ENCODE data around the gene NKPD1.

NKPD1 gene

DNA sequence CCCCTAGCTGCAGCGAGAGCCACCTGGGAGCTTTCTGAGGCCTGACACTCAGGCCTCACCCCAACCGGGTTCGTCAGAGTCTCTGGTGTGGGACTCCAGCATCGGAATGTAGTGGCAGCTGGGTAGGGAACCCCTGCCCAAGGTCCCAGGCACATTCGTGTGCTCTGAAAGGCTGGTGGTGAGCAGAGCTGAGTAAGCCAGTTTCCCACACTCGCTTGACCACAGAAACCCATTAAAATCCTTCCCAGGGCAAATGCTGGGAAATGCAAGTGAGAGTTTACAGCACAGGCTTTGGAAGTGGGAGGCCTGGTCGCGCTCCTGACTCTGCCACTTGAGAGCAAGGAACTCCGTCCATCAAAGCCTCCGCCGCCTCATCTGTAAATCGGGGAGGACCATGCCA, 13.0 kb upstream of the NKPD1 start:
- DNase-seq = no peak

DNA sequence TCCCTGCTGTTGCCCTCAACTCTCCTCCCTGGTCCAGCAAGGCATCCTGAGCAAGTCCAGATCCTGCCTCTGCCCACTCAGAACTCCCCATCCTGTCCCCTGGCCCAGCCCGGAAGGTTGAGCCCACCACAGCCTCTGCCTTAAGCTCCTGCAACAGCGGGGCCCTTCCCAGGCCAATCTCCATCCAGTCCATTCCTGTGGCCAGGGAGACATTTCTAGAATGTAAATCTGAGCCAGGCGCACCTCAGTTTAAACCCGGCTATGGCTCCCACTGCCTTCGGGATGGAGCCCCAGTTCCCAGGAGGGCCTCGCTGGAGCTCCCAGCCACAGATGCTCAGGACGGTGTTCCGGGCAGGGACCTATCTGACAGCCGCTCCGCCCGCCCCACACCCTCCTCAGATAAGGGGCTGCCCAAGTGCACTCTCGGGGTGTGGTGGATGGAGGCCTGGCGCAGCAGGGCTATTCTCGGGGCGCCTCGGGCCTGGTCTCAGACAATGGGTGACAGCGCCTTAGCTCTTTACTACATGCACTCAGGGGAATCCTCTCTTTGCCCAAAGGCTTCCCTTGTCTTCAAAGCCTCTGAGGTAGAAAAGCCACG, 11.9 kb upstream of the NKPD1 start:
- DNase-seq = no peak

DNA sequence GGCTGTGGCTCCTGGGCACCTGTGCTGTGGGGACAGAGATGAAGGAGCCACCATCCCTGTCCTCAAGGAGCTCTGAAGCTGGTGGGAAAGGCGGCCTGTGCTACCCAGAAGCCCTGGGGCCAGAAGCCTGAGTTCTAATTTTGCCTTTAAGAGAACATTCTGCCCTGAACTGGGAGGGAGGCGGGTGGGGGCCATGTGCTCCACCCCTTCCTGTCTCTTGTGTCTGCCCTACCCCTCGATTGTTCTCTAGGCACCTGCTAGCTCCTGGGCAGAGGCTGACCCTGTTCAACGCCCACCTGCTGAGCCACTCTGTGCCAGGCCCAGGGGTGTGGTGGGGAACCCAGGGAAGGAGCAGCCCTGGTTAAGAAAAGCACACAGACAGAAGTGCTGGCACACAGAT, 11.4 kb upstream of the NKPD1 start:
- no peak for DNase-seq

DNA sequence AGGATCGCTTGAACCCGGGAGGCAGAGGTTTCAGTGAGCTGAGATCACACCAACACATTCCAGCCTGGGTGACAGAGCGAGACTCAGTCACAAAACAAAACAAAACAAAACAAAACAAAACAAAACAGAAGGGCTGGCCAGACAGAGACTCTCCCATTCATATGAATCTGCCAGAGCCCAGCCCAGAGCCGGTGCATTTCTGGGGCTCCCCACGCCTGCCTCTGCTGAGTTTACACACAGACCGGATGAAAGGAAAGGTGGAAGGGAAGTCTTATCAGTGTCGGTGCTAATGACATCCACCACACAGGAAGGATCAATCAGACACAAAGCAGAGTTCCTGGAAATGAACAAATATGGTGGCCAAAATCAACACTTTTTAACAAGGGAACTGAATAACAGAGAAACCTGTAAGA, 10.4 kb upstream of the NKPD1 start:
- DNase-seq = no peak

DNA sequence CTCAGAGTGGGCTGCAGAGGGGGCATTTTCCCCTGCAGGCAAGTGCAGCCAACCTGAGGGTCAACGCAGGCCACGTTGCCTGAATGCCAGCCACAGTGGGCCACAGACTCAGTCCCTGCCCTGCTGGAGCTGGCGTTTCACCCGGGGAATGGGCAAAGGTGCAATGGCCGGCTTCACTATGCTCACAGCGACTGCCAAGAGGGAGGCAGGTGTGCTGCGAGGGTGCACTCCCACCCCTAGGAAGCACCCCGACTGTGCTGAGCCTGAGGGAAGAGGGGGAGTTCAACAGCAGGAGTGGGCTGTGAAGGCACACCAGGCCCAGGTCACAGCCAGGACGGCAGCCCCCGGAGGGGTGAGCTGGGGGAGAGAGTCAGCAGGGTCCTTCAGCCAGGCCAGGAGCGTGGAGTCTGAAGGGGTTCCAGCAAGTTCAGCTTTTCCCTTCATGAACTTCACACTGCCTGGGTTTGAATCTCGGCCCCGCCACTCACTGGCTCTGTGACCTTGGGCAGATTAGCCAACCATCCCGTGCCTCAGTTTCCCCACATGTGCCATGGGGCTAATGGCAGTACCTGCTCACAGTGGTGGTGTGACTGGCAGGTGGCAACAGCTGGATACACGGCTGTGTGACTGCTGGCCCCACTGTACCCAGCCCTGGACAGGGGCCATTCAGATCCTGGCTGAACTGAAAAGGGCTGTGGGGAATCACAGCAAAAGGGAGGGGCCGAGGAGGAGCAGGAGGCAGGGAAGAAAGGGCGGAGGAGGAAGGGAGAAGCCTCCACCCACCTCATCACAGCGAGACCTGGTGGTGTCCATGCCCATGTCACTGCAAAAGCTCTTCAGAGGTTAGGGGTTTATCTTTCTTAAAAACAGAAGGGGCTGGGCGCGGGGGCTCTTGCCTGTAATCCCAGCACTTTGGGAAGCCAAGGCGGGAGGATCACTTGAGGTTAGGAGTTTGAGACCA, 9.6 kb upstream of the NKPD1 start:
- DNase-seq = no peak

DNA sequence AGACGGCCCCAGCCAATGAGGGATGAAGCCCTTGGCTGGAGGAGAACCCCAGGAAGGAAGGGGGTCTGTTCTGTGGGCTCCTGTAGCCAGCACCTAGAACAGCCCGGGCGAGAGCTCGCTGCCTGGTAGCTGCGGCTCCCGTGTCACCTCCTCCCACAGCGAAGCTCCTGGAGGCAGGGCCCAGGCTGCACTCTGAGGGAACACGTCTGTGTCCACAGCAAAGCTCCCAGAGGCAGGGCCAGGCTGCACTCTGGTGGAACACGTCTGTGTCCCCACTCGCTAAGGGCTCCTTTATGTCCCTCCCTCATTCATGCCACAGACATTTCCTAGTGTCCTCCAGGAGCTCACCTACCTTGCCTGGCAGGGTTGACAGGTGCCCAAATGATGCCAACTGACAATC, 8.8 kb upstream of the NKPD1 start:
- DNase-seq = no peak

DNA sequence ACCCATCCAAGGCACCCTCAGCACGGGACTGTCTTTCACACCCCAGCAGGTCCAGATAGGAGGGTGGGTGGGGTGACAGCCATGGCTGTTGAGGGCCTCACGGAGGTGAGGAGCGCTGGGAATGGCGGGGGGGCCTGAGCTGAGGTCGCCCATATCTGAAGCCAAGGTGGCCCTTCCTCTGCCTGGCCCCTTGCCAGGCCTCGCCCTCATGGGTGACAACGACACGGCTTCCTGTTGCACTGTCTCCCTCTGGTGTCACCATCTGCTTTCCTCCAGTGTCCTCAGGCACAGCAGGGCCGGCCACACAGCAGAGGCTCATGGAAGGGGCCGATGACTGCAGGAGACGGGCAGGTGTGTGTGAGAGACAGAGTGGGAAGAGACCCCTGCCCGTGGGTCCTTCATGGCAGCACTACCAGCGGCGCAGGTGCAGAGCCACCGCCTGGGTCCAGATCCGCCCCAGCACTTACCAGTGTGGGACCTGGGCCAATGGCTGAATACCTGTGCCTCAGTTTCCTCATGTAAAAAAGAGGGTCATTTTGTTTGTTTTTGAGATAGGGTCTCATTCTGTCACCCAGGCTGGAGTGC, 8.1 kb upstream of the NKPD1 start:
- no peak for DNase-seq

DNA sequence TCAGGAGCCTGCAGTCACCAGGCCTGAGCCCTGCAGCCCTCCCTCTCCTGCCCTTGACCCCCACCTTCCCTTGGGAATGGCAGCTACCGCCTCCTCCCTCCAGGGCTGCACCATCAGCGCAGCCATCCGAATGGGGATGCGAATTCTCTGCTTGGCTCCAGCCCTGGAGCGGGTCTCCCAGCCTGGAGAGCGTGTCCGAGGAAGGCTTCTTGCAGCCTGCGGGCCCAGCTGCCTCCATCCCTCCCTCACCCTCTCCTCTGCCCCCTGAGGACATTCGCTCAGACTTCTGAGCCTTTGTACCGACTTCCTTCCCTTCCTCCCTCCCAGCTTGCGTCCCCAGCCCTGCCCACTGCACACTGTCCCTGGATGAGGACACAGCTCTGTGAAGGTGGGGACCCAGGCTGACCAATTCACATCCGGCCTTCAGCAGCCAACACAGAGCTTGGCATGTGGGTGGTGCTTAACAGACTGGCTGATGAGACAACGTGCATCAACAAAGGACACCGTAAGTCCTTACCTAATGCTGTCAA, 6.0 kb upstream of the NKPD1 start:
- DNase-seq = no peak

DNA sequence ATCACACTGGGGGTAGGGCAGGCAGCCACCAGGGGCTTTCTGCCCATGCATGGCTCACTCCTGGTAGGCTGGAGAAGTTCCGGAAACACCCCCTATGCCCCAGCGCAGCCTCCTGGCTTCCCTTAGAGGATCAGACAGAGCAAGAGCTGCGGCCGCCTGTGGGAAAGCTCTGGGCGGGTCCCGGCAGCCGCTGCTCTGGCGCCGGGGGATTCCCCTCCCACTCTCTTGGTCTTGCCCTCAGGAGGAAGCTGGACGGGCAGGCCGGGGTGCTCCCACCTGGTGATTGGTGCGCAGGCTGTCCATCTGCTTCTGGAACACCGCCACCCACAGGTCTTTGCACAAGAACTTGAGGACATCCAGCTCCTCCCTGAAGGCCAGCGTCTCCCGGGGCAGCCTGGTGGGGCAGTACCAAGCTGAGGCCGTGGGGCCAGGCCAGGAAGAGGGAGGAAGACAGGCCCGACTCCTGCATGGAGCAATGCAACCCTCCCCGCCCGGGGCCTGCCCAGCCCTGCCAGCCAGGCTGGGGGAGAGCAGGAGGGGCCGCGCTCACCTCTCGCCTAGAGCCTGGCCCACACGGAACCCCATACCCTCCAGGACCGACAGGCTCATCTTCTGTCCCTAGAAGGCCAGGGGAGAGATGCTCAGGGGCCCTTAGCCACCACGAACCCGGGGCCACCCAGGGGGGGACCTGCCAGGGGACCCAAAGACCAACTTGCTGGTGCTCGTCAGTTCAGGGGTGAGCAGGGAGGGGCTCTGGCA, 4.0 kb upstream of the NKPD1 start:
- no peak for DNase-seq

DNA sequence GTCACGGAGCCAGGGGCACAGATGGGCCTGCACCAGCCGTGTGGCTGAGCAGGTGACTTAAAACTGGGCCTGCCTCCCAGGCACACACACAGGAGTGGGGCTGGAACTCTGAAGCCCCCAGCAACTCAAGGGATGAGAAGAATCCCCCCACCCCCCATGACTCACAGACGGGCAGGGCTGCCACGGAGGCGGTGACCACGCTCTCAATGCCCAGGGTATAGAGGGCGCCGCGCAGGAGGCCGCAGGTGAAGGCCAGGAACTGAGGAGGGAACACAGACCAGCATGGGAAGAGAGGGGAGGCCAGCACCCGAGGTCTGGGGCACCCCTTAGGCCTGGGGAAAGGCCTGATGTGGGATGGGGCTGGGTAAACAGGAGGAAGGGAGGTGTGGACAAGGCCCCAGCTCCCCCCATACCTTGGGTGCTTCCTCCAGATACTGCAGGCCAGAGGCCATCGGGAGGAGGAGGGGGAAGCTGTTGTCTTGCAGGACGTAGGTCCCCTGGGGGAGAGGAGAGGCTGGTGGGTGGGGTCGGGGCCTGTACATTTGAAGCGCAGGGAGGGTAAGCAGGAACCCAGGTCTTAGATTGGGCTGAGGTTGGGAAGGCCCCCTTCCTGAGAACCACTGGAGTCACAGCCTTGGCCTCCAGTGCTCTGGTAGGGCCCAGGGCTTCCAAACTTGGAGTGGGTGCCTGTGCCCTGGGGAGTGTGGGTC, 3.1 kb upstream of the NKPD1 start:
- DNase-seq = no peak

DNA sequence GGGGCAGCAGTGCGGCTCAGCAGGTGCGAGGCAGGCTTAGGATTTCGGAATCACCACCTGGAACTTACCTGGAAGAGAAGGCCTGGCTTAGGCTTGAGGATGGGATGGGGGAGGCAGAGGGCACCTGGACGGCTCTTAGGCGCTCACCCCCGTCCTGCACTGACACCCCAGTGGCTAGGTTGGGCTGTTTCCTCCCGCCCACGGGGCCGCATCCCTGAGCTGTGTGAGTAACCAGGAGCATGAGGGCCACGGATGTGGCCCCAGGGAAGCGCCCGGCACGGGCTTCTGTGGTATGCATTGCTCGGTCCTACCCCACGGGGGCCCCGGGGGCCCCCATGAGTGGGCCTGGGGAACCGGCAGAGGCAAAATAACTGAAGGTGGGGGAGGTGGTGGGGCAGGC, 2.4 kb upstream of the NKPD1 start:
- DNase-seq = no peak

DNA sequence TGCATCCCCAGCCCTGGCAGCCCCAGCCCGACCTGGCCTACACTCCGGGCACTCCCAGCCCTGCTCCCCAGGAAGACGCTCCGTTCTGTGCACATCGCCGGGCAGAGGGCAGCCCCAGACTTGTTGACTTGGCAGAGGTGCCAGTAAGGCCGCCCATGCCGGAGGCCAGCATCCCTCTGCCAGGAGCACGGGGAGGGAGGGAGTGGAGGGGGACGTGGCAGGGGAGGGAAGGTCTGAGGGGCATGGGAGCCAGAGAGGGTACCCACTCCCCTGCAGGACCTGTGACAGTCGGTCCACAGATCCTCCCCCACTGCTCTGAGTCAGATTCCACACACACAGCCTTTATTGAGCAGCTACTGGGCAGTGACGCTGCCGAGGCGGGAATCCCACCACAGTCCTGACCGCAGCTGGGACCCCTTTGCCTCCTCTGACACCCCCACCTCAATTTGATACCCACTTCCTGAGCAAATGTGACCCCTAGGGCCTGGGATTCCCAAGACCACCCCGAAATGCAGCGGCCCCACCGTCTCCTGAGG, 1.9 kb upstream of the NKPD1 start:
- DNase-seq = no peak

DNA sequence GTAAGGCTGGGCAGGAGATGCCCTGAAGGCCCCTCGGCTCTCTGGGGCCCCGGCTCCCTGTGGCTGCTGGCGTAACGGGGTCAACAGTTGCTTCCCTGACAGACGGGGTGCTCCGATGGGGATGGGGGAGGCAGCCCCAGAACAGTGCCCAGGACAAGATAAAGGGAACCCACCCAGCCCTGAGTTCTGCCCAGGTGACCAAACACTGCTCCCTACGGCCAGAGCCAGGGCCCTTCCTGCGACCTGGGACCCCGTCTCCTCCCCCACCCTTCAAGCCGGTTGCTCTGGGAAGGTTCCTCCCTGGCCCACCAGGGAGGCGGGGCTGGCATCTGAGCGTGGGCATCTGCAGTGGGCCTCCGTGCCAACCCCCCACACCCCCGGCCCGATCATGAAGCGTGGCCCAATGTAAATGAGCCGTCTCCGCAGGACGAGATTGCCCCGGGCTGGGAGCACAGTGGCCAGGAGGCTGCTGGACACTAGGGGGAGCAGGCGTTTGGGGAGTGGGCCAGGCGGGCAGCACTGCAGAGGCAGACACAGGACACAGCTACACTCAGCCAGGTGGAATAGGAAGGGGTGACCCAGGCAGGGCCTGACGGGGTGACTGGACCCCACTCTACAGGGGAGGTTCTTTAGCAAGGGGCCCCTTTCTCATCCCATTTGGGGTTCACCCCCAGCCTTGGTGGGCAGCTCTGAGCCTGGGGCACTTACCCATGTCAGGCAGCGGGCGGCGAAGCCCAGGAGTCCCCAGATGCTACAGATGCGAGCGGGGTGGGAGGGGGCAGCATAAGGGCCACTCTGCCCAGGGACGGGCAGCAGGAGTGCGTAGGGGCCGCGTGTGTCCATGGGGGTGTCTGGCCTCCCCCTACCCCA, 1.2 kb upstream of the NKPD1 start:
- no peak for DNase-seq

DNA sequence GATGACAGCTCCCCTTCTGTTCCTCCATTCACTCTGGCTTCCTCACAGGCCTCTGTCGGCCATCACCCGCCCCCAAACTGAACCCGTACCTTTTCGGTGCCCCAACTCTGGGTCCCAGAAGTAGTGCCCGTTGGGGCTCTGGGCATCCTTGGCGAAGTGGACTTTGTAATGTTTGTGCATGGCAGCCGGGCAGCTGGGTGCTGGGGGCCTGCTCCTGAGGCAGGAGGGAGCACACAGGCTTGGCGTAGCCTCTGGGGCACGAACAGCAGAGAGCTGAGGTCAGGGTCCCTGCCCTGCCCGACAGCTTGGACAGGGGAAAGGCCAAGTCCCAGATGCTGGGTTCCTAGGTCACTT, 834 bp downstream of the NKPD1 start:
- no peak for DNase-seq

DNA sequence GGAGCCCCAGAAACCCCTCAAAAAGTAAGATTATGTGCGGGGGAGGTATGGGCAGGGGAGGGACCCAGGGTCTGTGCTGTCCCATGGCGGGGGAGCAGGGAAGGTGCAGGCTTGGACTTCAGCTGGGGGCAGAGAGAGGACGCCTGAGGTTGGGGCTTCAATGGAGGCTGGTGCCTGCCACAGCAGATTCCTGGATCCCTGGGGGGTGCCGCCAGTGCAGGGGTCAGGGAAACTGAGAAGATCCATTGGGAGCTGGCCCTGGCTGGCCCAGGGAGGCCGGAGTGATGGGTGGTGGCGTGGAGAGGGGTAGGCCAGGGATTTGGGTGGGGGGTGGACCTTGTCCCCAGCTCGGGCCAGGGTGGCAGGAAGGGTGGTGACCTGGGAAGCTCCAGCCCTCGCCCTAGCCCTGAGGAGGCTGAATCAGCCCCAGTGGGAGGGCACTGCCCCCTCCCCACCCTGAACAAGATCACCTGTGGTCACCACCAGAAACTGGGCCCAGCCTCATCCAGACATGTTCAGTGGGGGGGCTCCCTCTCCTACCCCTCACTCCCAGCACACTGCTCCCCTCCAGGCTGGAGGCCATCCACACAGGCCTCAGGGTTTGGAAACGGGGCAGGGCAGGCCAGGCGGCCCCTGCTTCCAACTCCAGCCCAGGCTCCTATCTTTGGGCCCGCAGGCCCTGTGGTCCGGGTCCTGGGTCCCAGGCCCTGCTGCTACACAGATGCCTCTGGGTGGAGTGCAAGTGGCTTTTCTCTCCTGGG, 1.4 kb downstream of the NKPD1 start:
- no peak for DNase-seq

DNA sequence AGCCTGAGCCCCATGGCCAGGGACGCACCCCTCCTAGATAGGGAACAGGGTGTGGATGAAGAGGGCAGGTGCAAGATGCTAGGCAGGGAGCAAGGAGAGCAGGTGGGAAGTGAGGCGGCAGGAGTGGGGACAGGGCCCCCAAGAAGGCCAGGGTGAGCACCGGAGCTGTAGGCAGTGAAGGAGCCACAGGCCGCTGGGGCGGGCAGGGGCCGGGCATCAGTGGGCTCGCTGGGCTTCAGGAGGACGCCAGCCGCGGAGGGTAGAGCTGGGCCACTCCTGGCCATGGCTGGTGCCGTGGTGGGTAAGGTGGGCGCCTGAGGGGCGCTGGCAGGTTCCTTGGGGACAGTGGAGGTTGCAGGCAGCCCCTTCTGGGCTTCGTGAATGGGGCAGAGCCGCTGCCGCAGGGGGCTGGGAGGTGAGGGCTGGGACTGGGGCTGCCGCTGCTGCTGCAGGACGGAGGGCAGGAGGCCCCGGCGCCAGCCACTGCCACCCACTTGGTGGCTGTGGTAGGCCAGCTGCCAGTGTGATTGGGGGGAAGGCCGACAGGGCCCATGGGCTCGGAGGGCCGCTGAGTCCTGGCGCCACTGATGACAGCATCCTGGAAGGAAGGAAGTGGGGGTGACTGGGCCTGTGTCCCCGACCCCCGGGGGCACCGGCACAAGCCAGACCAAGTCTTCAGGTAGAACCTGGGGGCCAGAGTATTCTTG, 2.1 kb downstream of the NKPD1 start:
- DNase-seq = no peak

DNA sequence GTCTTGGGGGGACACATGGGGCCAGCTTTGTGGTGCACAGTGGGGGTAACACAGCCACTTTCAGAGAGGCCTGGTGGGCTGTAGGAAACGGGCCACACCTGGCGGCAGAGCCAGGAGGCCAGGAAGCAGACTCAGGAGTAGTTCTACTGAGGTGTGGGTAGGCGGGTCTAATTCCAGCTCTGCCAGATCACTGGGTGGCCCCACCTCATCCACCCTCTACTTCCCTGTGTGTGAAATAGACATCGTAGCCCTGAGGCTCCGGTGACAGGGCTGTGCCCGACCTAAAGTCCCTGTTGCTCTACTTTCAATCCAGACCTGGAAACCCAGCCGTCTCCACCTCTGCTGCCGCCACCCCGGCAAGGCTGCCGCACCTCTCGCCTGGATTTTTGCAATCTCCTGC, 4.0 kb downstream of the NKPD1 start:
- DNase-seq = no peak

DNA sequence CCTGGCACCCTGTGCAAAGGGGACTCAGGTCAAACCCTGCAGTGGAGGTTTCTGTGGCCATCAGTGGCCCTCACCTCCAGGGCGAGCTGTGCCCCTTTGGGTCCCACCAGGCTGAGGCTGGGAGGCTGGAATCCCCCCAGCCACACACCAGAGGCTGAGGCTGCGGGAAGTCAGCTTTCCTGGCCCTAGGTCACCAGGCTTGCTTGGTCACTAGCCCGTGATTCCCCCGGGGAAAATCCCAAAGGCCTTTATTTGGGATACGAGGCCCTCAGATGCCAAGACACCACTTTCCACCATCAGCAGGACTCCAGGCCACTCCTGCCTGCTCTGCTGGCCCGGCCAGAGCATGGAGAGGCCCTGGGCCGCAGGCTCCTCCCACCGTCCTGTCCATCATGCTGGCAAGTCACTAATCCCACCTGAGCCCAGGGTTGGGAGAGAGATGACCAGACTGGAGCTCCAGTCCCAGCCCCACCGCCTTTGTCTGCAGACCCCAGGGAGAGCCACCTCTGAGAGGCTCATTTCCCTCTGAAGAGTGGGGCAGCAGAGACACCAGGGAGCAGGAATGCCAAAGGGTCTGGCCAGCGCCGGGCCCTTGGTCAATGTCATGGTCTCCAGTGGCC, 4.7 kb downstream of the NKPD1 start:
- no peak for DNase-seq
